Loucy (cell line): ENCODE measurements around the gene LLCFC1.

ENCODE experiments used
- CTCF ChIP-seq: fragments of 200-600 bp; sonication (generic); conservative IDR thresholded peaks from 2 replicates; pipeline ENCODE4 v1.5.1; 2014; ENCODE audit warnings: mild to moderate bottlenecking, antibody characterized with exemption, low read length
- EZH2phosphoT487 ChIP-seq: fragments of 200-600 bp; IDR thresholded peaks from 2 replicates; pipeline ENCODE4 v1.6.1; 2018; ENCODE audit warnings: antibody characterized with exemption, mild to moderate bottlenecking, moderate library complexity, borderline replicate concordance

DNA sequence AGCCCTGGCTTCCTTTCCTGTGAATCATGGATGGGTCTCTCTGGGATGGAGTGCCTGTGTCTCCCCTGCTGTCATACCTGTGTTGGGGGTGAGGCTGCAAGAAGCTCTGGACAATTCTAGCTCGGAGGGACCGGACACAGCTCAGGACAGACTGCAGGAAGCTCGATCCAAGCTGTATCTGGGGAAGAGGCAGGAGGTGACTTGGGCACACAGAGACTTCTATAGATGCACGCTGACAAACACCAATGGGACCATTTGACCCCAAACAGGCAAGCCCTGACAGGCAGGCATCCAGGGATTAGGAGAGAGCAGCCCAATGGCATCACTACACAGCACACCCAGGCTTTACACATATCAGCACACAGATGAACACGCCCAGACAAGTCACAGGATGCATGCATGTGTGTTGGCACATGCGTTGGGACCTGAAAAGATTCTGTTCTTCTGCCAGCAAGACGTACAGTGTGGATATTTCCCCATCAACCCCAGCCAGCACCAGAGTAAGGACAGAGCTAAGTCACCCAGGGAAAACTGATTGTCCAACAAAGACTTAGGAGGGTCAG, 4.5 kb downstream of the LLCFC1 start:
- TF ChIP-seq CTCF, result no peak
- no peak for TF ChIP-seq EZH2phosphoT487
